ENCODE results near the gene OR4K13.

DNA sequence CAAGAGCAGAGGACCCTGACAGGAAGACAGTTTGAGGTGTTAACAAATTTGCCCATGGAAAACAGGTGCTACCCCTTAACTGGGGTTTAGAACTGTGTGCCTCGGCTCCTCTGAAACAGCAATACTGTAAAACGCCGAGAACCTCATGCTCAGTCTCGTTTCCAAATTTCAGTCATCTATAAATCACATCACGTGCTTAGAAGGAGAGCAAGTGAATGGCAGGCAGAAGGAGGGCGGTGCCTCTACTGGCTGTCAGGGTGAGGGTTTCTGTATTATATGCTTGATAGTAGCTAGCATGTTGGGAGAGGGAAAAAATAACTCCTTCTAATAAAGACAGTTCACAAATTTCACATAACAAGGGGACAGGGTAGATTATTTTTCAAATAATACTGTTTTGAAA, 4.8 kb downstream of the OR4K13 start:
- TF ChIP-seq, protein P1, sequence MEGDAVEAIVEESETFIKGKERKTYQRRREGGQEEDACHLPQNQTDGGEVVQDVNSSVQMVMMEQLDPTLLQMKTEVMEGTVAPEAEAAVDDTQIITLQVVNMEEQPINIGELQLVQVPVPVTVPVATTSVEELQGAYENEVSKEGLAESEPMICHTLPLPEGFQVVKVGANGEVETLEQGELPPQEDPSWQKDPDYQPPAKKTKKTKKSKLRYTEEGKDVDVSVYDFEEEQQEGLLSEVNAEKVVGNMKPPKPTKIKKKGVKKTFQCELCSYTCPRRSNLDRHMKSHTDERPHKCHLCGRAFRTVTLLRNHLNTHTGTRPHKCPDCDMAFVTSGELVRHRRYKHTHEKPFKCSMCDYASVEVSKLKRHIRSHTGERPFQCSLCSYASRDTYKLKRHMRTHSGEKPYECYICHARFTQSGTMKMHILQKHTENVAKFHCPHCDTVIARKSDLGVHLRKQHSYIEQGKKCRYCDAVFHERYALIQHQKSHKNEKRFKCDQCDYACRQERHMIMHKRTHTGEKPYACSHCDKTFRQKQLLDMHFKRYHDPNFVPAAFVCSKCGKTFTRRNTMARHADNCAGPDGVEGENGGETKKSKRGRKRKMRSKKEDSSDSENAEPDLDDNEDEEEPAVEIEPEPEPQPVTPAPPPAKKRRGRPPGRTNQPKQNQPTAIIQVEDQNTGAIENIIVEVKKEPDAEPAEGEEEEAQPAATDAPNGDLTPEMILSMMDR (IDR thresholded peaks at IDR 0.05): no peak
- TF ChIP-seq POLR2AphosphoS5 (IDR thresholded peaks at IDR 0.05): no peak
- no peak for TF ChIP-seq POLR2A (IDR thresholded peaks at IDR 0.05)

Measured in transverse colon (tissue), 4 donors.